Keratinocyte (primary cell): ENCODE data around the gene KLHL29.

Experiments used
- CTCF ChIP-seq, 3 experiments: IDR thresholded peaks in 1 of 3; conservative IDR thresholded peaks in 1 of 3; optimal IDR thresholded peaks in 1 of 3; 2 replicates in 2 of 3; 3 replicates in 1 of 3; pipeline versions ENCODE3 to v1.5.1; 2011; ENCODE audit warnings: low read length in 3 of 3, mild to moderate bottlenecking in 3 of 3, moderate library complexity in 2 of 3, control low read depth in 1 of 3, inconsistent platforms in 1 of 3; ENCODE audit not compliant: insufficient read depth in 2 of 3; ENCODE audit errors: extremely low read depth in 1 of 3
- EZH2 ChIP-seq: IDR thresholded peaks from one replicate; pipeline ENCODE4 v1.6.1; 2012; ENCODE audit warnings: inconsistent platforms, mild to moderate bottlenecking, low read length, moderate library complexity

- TF ChIP-seq CTCF (optimal IDR thresholded peaks at IDR 0.05 in 1 of 3, IDR thresholded peaks at IDR 0.05 in 1 of 3, conservative IDR thresholded peaks at IDR 0.05 in 1 of 3; ENCODE audit: extremely low read depth in 1 of 3, insufficient read depth in 2 of 3, low read length in 3 of 3), result no peak
- TF ChIP-seq EZH2, result no peak
Measured at GRCh38 chr2:23684395-23685176, 299.6 kb downstream of the KLHL29 start.
